Stimulated activated CD8-positive, alpha-beta memory T cell treated with anti-CD3 and anti-CD28 coated beads, Interleukin-12 subunit alpha, Interleukin-12 subunit beta, amount 100 ng/mL, for 24 hours (primary cell): Measurements from ENCODE around the gene ZNF319.
"Not testable (repeated sequence)": the region's sequence is repeated elsewhere in the genome, so short reads cannot be mapped to it uniquely, and the experiment has no call there.

Experiments used
- DNase-seq: peaks from one replicate; pipeline ENCODE4 v3.0.0-alpha.2; 2020; ENCODE audit errors: extremely low read depth

ZNF319 gene

DNA sequence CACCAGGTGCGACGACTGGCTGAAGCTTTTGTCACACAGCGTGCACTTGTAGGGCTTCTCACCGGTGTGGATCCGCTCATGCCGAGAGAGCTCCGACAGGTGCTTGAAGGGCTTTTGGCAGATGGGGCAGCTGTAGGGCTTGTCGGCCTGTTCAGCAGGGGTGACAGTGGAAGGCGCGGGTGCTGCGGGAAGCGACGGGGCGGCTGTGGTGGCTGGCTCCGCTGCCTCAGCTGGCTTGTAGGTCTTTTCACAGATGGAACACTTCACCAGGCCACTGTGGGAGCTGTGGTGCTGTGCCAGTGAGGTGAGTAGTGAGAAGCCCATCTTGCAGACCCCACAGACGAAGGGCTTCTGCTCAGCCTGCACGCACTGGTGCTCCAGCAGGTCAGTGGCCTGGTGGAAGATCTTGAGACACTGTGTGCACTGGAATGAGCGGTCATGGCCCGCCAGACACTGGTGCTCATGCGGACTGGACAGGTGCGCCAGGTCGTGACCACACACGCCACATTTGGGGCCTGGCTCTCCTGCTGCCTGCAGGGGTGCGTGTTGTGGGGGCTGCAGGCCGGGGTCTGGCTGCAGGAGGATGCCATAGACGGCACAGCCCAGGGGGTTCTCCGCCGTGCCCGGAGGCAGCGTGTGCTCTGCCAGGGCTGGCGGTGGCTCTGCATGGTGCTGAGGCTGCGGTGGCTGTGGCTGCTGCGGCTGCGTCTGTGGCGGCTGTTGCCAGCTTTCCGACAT, 2.8 kb downstream of the ZNF319 start:
- no peak for DNase-seq

DNA sequence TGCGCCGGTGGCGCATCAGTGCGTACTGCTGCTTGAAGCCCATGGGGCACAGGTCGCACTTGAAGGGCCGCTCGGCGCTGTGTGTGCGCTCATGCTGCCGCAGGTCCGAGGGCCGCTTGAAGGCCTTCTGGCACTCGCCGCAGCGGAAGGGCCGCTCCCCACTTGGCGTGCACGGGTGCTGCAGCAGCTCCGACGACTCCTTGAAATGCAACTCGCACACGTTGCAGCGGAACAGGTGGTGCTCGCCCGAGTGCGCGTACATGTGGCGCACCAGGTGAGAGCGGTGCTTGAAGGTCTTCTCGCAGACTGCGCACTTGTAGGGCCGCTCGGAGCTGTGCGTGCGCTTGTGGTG, 3.3 kb downstream of the ZNF319 start:
- DNase-seq = no peak

DNA sequence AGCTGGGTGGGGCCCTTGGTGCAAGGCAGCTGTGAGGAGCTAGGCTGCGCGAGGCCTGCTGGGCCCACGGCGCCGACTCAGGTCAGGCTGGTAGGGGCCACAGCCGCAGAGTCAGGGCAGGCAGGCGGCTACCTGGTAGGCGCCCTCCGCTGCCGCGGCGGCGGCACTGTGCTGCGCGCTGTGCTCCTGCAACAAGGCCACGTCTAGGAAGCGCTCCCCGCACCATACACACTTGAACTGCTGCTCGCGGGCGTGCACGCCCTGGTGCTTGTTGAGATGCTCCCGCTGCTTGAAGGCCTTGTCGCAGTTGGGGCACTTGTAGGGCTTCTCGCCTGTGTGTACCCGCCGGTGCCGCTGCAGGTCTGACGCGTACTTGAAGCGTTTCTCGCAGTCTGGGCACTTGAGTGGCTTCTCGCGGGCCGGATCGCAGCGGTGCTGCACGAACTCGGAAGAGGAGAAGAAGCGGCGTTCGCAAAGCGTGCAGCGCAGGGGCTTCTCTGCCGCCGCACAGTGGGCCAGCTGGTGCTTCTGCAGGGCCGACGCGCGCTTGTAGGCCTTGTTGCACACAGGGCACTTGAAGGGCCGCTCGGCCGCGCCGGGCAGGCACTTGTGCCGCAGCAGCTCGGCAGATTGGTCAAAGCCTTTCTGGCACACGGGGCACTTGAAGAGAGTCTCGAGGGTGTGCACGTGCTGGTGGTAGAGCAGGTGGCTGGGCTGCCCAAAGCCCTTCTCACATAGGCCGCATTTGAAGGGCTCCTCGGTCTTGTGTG, 3.9 kb downstream of the ZNF319 start:
- DNase-seq = no peak

DNA sequence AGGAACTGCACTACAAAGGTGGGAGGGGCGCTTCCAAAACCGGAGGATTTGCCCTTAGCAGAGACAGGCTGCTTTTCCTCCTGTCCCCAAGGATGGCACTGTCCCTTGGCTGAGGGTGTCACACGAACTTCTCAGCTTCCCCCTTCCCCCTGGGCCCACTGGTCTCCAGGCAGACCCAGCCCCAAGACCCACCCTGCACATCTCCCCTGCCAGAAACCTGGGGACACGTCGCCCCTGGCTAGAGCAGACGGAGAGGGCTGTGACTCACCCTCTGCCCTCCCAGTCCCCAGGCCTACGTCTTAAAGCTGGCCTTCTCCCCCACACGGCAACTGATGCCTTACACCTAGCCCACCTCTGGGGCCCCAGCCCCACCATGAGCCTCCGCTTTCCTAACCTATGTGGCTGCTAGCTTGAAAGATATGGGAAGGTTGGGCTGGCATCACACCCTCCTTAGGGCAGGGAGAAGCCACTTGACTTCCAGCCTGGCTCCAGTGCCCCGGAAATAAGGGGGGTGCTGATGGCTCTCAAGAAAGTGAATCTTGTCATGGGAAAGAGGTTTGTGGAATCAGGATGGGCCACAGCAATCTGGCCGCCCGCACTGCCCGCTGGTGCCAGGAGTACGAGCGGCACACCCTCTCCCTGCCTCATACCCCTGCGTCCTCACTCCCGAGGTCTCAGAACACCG, 4.6 kb downstream of the ZNF319 start:
- no peak for DNase-seq

DNA sequence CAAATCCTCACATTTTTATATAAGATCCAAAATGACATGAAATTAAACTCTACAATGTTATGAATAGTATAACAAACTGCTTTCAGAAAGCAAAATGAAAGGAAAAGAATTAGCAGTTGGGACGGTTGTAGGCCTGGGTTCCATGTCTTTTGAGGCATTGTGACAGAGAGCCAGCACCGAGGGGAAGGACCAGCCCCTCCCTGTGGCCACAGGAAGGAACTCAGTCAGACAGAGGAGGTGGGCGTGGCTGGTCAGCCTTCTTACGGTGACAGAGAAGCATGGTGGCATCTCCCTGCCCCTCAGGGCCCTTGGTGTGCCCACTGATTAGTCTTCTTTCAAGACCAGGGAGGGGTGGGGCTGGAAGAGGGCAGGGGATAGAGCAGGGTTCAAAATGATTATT, 5.7 kb downstream of the ZNF319 start:
- no peak for DNase-seq

DNA sequence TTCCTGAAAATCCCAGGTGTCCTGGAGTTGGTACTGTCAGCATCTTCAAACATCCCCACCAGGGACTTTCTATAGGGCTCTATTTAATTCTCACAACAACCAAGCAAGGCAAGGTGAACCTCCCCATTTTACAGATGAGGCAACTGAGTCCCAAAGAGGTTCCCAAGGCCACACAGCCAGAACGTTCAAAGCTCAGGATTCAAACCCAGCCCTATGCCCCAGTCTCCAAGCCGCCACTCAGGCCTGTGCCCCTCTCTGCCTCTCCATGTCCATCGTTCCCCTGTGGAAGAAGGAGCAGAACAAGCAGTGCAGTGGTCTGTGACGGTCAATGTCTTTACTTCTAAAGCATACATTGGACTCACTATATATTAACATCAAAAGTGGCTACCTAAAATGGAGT, 6.1 kb downstream of the ZNF319 start:
- DNase-seq = no peak

DNA sequence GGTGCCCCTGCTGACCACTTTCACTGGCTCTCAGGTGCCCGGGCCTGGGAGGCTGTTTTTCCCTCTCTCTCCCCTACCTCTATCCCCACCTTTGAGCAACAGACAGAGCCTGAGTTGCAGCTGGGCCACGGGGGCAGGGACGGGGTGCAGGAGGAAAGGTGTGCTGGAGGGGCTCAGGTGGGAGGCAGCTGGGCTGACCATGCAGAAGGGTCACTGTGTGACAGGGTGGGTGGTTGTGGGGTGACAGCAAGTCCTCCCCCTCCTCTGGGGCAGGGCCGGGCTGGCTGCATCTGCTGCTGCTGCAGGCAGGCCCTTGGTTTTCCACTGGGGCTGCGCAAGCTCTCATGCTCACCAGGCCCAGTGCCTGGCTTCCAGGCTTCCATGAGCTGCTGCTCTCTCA, 6.6 kb downstream of the ZNF319 start:
- no peak for DNase-seq

DNA sequence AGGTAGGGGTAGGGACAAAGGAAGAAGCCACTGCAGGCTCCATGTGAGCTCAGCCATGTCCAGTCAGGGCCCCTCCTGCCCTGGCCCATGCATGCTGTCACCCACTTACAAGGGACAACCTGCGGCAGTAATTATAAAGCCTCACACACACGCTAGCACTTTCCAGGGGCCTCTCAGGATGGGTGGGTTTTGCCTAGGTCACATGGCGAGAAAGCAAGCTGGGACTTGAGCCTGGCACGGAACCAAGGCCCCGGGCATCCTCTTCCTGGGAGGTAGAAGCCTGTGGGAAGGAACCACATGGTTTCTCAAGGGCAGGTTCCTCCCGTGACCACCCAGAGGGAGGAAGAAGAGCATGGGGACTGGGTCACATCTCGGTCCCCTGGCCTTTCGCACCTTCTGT, 7.0 kb downstream of the ZNF319 start:
- no peak for DNase-seq

DNA sequence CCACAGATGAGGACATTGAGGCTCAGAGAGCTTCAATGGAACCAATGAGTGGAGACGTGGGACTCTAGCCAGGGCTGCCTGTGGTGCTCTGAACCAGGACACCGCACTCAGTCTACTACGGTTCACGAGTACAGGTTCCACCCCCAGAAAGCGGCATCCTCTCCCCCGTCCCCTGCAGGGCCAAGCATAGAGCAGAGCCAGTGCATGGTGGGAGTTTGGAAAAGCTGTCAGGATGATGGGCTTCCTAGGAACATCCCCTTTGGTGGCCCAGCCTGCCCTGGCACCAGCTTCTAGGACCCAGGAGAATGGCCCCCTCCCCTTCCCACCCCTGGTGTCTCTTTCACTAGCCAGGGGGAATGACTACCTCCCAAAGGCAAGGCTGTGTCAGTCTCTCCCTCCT, 8.4 kb downstream of the ZNF319 start:
- DNase-seq = no peak

DNA sequence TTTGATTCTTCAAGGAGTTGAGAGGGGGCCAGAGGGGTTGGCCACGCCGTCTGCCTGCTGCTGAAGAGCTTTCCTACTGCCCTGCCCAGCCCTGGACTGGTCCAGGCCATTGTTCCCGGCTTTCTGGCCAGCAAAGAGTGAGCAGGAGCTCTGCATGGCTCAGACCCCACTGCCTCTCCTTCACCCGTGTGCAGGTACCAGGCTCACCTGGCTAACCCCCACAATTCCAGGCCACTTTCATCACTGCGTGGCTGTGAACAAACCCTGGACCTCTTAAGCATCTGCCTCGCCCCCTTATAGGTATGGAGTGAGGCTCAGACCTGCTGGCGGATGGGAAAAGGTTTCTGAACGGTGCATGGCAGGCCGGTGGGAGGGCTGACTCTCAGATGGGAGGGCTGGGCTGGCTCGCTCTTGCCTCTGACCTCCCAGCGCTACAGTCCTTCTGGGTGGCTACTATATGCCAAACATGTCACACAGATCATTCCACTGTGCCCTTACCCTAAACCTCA, 8.9 kb downstream of the ZNF319 start:
- no peak for DNase-seq

DNA sequence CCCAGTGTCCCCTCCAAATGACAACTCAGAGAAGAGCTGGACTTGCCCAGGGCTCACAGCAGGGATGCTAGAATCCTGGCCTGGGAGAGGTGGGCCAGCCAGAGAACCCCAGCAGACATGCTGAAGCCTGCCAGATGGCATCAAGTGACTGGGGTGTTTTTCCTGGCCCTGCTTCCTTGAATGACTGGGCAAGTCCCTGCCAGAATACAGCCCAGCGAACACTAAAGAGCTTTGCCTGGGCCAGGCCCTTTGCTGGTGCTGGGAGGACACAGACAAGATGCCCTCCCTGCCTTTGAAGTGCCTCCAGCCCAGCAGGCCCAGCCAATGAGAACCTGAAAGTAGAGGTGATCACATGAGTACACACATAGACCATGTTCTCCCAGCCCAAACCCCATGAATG, 11.5 kb downstream of the ZNF319 start:
- DNase-seq = no peak

DNA sequence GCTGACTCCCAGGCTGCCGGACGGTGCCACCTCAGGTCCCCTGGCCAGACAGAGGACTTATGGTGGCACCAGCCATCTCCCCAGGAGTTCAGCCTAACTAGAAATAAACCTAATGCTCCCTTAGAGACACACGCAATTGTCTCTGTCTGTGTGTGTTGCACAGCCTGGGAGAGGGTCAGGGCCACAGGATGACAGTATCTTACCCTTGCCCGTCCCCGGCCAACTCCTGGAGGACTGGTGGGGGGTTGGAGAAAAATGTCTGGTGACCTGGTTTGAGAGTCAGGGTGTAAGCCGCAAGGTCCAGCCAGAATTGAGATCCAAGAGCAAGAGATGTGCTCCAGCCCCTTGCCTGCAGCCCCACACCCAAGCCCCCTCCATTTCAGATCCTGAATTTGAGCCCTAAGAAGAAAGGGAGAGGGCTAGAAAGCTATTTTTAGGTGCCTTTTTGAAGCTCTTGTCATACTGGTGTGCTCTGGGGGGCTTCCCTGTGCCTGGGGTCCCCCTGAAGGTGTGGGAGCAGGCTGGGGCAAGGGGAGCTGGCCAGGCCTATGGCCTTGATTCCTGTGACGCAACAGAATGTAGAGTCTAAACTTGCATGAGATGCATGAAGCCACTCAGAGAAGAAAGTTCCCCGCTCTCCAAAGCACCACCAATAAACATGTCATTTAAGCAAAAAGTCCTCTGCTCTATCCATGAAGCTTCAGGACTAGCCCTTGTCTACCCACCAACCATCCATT, 12.9 kb downstream of the ZNF319 start:
- no peak for DNase-seq

DNA sequence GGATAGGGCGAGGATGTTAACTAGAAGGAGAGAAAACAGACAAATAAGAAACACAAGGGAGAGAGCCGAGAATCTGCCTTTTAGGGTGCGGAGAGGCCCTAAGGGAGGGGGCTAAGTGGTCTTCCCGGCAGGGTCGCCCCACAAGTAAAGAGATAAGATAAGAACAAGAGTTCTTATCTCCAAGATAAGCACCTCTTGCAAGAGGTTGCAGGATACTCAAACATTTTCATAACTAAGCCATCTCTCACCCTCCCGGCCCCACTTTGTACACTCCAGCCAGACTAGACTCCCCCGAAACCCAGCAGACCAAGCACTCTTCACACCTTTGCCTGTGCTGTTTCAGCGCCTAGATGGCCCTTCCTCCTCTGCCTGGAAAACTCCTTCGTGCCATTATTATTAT, 14.3 kb downstream of the ZNF319 start:
- no peak for DNase-seq

DNA sequence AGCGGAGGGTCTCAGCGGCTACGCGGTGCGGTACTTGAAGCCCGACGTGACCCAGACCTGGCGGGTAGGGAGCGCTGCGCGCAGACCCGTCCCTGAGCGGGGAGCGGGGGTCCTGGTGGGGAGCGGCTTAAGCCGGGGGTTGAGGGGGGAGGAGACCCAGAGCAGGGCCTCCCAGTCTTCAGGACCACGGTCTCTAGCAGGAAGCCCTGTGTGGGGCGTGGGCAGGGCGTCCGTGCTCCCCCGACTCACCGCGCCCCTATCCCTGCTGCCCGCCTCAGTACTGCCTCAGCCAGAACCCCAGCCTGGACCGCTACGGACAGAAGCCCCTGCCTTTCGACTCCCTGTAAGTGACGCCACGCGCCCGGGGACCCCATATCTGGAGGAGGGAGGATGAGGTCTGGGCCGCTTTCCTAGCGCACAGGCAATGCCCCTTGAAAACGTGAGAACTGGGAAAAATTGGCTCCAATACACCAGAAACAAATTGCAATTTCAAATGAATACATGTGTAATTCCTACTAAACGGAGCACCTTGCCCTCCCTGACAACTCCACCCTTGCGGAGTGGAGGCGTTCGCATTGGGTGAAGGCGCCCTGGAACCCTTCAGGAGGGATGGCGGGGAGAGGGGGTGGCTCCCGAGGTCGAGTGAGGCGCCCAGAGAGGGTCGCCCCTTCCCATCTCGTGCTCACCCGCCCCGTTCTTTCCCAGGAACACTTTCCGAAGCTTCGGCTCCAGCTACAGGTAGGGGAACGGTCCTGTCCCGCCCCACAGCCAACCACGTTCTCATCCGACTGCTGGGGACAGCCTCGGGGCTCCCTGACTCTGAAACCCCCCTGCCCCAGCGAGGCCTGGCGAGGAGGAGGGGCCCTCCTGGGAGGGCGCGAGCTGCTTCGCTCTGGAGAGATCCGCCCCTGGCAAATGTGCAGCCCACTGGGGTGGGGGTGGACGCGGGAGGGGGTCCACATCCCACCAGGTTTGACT, 15.0 kb downstream of the ZNF319 start:
- no peak for DNase-seq

DNA sequence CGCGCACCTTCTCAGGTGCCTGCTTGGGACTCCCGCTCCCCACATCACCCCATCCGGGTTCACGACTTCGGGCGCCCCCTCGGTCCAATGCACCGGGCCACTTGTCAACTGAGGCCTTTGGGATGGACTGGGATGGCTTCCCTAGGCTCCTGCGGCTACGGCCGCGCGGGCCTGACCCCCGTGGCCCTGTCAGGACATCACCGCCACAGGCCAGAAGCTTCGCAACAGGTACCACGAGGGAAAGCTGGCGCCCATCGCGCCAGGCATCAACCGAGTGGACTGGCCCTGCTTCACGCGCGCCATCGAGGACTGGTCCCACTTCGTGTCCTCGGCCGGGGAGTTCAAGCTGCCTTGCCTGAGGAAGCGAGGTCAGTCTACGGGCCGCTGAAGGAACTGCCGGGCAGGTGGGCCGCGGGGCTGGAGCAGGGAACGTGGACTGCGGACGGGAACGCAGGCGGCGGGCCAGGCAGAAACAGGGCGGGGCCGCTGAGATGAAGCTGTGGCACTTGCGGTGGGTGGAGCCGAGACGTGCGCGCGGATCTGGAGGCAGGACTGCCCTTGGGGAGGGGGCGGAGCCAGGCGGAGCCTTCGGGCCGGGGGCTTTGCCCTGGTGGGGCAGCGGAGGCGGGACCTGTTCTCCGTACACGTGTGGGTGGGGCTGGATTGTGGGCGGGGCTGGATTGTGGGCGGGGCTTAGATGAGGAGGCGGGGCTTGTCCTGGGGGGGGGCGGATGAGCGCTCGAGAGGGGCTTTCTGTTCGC, 15.8 kb downstream of the ZNF319 start:
- peak; percentile 79 for DNase-seq

DNA sequence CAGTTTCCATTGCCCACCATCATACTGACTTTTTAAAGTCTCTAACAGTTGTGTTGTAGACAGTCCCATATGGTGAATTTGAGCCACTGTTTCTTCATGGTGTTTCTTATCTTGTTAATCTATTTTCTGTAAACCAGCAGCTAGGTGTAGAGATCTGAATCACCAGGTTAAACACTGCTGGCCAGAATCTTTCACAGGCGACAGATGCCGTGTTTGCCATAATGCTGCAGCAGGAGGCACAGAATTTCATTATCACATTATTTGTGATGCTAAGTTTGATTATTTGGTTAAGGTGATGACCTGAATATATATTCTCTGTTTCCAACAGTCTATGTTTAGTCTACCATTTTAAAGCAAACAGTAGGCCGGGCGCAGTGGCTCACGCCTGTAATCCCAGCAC, 18.1 kb downstream of the ZNF319 start:
- no peak for DNase-seq

DNA sequence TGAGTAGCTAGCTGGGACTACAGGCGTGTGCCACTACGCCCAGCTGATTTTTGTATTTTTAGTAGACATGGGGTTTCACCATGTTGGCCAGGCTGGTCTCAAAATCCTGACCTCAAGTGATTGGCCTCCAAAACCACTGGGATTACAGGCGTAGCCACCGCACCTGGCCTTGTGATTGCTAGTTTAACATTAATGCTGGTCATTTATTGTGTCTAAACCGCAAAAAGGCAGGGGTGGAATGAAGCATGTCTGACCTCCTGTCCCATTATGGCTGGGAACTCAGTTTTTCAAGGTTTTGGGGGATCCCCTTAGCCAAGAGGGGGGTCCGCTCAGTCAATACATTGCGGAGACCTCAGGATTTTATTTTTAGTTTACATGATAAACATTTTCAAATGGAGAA, 18.8 kb downstream of the ZNF319 start:
- no peak for DNase-seq

DNA sequence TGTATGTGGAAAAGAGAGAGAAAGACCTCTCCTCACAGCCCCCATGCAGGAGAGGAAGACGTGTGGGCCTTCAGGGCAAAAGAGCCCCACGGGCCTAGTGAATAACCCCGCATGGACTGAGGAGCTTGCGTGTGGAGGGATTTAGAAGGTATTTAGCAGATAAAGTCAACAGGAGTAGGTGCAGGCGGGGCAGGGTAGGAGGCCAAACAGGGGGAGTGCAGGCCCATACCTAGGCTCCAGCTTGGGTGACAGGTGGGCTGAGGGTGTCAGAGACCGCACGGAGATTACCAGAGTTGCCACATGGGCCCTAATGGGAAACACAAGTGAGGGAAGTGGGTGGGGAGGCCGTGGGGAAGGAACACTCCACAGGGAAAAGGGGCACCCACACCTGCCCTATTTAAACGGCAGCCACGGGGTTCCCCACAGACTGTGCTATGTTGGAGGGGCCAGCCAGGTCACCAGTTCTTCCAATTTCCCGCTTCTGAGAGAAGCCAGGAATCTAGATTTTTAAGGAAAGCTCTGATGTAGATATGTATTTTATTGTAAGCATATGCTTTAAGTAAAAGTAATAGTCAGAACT, 21.4 kb downstream of the ZNF319 start:
- DNase-seq = no peak

DNA sequence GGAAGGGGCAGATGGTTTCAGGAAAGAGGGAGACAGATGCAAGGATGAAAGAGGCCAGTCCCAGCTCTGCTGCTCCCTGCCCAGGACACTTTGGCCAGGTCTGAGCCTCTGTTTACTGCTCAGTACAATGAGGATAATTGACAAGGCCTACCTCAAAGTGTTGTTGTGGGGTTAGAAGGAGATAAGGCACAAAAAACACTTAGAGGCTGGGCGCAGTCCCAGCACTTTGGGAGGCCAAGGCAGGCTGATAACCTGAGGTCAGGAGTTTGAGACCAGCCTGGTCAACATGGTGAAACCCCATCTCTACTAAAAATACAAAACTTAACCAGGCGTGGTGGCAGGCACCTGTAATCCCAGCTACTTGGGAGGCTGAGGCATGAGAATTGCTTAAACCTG, 22.4 kb downstream of the ZNF319 start:
- not testable (repeated sequence) for DNase-seq
